Measurements from ENCODE around the gene FGF9.

FGF9 gene

DNA sequence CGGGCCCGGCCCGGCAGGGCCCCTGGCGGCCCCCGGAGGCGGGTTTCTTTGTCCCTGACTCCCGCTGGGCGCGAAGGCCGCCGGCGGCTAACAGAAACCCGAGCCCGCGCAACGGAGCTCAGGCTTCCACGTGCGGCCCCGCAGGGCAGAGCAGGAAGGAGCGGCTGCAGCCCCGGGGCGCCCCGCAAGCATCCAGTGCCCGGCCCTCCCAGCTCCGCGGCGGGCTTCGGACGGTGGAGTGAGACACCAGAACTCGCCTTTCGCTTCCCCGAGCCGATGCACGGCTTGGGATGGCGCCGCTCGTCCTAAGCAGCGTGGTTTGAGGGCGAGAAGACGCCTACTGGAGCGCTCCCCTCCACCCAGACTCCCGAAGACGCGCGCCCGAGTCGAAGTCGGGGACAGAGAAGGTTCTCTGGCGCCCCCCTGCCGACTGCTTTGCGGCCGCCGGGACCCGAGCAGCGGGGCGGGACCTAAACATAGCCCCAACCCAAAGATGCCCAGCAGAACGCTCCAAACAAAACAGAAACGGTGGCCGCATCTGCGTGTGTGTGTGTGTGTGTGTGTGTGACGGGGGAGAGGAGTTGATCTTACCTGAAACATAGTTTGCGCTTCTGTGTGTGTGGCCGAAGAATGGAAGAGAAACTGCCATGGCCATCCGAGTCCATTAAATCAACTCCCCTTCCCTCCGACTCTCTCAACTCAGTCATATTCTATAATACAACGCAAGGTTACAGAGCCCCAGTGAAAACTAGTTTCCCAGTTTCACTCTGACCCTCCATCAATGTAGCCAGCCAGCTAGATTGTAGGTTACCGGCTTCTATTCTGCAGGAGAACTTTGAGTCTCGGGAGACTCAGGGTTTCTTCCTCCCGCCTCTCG, 629 bp upstream of the FGF9 start:
- H3K9me3 Mint-ChIP-seq = no peaks in the 10 kb centered on the region
- peak; percentile 46 to 68 for DNase-seq (ENCODE audit: low spot score in 2 of 2)
- peak overlapping the region; percentile 88 for H3K4me3 Mint-ChIP-seq
- peak; percentile 35 for ATAC-seq (ENCODE audit: low read depth)
- H3K27ac Mint-ChIP-seq = no peak overlapping the region
- peaks cover 27% of the 10 kb centered on the region for H3K4me1 Mint-ChIP-seq
- no peaks in the 10 kb centered on the region for H3K36me3 Mint-ChIP-seq
- peaks cover 13% of the 10 kb centered on the region for H3K27me3 Mint-ChIP-seq

GRCh38 chr13:21671620-21672286, 880 bp downstream of the FGF9 start:
- ATAC-seq (ENCODE audit: low read depth) (no peak), DNase-seq (ENCODE audit: low spot score in 2 of 2) (no peak)
- Mint-ChIP-seq H3K4me1 (peaks cover 27% of the 10 kb centered on the region), H3K27me3 (peaks cover 16% of the 10 kb centered on the region), H3K27ac (peak overlapping the region; percentile 28), H3K9me3 (no peaks in the 10 kb centered on the region), H3K36me3 (no peaks in the 10 kb centered on the region), H3K4me3 (peak overlapping the region; percentile 88)

- Mint-ChIP-seq H3K4me1 (peaks cover 27% of the 10 kb centered on the region), H3K27me3 (peaks cover 16% of the 10 kb centered on the region), H3K27ac (no peak overlapping the region)
These were observed 1.4 kb downstream of the FGF9 start for GRCh38 chr13:21672287-21672680.

GRCh38 chr13:21672796-21673538, 2.1 kb downstream of the FGF9 start:
- Mint-ChIP-seq H3K4me1 (peaks cover 25% of the 10 kb centered on the region), H3K27me3 (peaks cover 16% of the 10 kb centered on the region), H3K4me3 (peak overlapping the region; percentile 85), H3K9me3 (no peaks in the 10 kb centered on the region), H3K27ac (peak overlapping the region; percentile 25), H3K36me3 (no peaks in the 10 kb centered on the region)
- ATAC-seq (ENCODE audit: low read depth) = no peak
- DNase-seq (ENCODE audit: low spot score in 2 of 2) = no peak

More at GRCh38 chr13:21672287-21672680, 1.4 kb downstream of the FGF9 start:
- no peaks in the 10 kb centered on the region for H3K9me3 Mint-ChIP-seq
- DNase-seq (ENCODE audit: low spot score in 2 of 2) (no peak), ATAC-seq (ENCODE audit: low read depth) (no peak)
- no peaks in the 10 kb centered on the region for H3K36me3 Mint-ChIP-seq
- peak overlapping the region; percentile 34 for H3K4me3 Mint-ChIP-seq

DNA sequence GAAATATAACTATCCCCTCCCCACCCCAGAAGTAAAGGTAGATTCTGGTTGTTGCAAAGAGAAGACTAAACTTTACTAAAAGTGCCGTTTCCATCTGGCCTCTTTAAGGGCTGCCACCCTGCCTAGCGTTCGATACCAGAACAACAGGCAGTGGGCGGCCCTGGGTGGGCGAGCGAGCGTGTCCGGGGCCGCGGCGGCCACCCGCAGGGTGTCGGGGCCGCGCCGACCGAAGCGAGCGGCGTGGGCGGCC, 2.6 kb downstream of the FGF9 start:
- DNase-seq (ENCODE audit: low spot score in 2 of 2) (no peak), ATAC-seq (ENCODE audit: low read depth) (peak; percentile 18)
- H3K27ac Mint-ChIP-seq = peak overlapping the region; percentile 25
- H3K9me3 Mint-ChIP-seq = no peaks in the 10 kb centered on the region
- H3K36me3 Mint-ChIP-seq = no peaks in the 10 kb centered on the region
- peaks cover 15% of the 10 kb centered on the region for H3K27me3 Mint-ChIP-seq
- H3K4me1 Mint-ChIP-seq = peaks cover 24% of the 10 kb centered on the region
- peak overlapping the region; percentile 85 for H3K4me3 Mint-ChIP-seq

DNA sequence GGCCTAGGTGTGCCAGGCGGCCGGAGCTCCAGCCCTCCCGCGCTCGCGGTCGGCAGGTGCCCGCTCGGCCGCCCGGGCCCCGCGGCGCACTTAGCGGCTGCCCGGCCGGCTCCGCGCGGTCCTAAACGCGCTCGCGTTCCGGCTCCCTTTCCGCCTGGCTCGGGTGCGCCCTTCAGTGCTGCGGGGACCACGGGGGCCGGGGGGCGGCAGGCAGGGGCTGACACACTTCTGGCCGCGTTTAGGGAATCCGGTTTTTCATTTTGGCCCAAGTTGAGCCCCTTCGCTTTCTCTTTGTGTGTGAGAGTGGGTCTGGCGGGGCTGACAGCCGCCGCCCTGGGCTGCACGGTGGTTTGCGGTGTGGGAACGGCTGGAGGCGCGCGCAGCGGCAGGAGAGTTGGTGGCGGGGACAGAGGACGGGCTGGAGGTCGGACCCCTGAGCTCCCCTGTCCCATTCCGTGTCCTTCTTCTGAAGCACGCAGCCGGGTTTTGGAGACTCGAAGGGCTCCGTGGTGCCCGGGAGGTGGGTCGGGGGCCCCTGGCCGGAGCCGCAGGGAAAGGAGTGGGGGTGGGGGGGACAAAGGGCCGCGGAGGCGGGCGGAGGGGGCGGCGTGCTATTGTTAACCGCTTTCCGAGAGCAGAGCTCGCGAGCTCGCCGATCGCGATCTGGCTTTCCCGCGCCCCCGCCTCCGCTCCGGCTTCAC, 3.1 kb downstream of the FGF9 start:
- H3K4me3 Mint-ChIP-seq = peak overlapping the region; percentile 81
- peaks cover 13% of the 10 kb centered on the region for H3K27me3 Mint-ChIP-seq
- peaks cover 20% of the 10 kb centered on the region for H3K4me1 Mint-ChIP-seq
- DNase-seq (ENCODE audit: low spot score in 2 of 2) (peak in 1 of 2 donors; percentile 64), ATAC-seq (ENCODE audit: low read depth) (peak; percentile 21)
- H3K36me3 Mint-ChIP-seq = no peaks in the 10 kb centered on the region
- no peaks in the 10 kb centered on the region for H3K9me3 Mint-ChIP-seq
- peak overlapping the region; percentile 57 for H3K27ac Mint-ChIP-seq

DNA sequence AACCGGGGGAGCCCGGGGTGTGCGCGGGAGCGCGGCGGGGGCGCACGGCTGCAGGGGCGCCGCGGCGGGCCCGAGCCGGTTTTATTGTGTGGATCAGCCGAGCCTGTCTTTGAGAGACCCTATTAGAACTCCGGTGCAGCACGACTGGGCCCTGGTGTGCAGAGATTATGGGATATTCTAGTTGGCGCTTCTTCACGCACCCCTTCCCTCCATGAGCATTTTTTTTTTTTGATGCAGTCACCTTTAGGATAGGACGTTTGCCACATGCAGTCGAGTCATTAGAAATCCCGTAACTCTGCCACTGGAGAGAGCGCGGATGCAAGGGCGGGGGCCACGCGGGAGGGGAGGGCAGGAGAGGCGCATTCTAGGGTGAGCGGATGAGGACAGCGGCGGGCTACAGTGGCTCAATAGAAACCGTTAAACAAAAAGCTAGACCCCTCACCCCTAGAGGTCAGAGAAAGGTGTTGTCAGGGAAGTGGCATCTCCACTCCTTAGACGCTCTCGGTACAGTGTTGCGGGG, 3.7 kb downstream of the FGF9 start:
- ATAC-seq (ENCODE audit: low read depth) (no peak), DNase-seq (ENCODE audit: low spot score in 2 of 2) (no peak)
- H3K4me1 Mint-ChIP-seq = peaks cover 16% of the 10 kb centered on the region
- H3K27me3 Mint-ChIP-seq = peaks cover 12% of the 10 kb centered on the region
- H3K27ac Mint-ChIP-seq = peak overlapping the region; percentile 57
- H3K36me3 Mint-ChIP-seq = no peaks in the 10 kb centered on the region
- no peaks in the 10 kb centered on the region for H3K9me3 Mint-ChIP-seq
- H3K4me3 Mint-ChIP-seq = peak overlapping the region; percentile 79

GRCh38 chr13:21675095-21675991, 4.5 kb downstream of the FGF9 start:
- DNase-seq (ENCODE audit: low spot score in 2 of 2) (no peak), ATAC-seq (ENCODE audit: low read depth) (no peak)
- no peaks in the 10 kb centered on the region for H3K9me3 Mint-ChIP-seq
- peaks cover 11% of the 10 kb centered on the region for H3K27me3 Mint-ChIP-seq
- peak overlapping the region; percentile 79 for H3K4me3 Mint-ChIP-seq
- peaks cover 15% of the 10 kb centered on the region for H3K4me1 Mint-ChIP-seq
- H3K27ac Mint-ChIP-seq = no peak overlapping the region
- no peaks in the 10 kb centered on the region for H3K36me3 Mint-ChIP-seq

DNA sequence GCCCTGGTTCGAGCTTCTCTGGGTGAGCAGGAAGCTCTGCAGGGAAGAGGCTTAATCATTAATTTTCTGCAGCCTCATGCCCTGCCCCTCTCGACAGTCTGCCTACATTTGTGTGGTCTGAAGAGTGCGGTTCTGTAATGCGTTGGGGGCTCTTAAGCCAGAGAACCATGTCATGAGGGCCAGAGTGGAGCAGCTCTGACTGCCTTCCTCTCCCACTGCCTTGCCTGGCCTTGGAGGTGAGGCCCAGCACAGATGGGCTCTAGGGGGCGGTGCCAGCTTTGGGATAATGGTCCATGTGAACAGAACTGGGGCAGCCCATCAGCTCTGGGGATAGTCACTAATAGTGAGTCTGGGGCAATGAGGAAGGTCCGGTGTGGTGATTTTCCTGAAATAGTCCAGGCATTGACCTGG, 5.7 kb downstream of the FGF9 start:
- DNase-seq (ENCODE audit: low spot score in 2 of 2) = no peak
- Mint-ChIP-seq H3K27me3 (peaks cover 11% of the 10 kb centered on the region), H3K4me1 (peaks cover 10% of the 10 kb centered on the region), H3K4me3 (no peak overlapping the region), H3K27ac (no peak overlapping the region), H3K9me3 (no peaks in the 10 kb centered on the region), H3K36me3 (no peaks in the 10 kb centered on the region)
- no peak for ATAC-seq (ENCODE audit: low read depth)

DNA sequence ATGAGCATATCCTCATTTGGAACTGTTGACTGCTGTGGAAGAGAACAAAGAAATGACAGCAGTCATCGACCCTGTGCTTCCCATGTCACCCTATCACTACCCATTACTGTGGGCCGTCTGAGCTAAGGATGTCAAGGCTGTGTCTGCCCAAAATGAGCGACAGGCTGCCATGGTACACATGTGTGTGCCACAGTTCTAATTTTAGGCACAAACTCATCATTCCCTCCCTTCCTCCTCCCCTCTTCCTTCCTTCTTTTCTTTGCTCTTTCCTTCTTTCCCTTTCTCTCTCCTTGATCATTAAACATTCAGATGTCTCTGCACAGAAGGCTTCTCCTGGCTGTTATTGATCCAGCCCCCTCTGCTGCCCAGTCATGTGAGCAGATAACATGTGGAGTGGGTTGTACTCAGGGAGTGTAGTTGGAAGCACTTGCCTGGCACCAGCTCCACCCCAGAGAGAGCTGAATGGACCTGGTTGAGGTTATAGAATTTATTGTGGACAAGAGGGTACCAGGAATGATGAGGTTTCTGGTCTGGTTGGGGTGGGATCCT, 6.3 kb downstream of the FGF9 start:
- ATAC-seq (ENCODE audit: low read depth) = no peak
- Mint-ChIP-seq H3K4me1 (peaks cover 9% of the 10 kb centered on the region), H3K4me3 (no peak overlapping the region), H3K27ac (no peak overlapping the region), H3K9me3 (no peaks in the 10 kb centered on the region), H3K36me3 (no peaks in the 10 kb centered on the region), H3K27me3 (peaks cover 11% of the 10 kb centered on the region)
- DNase-seq (ENCODE audit: low spot score in 2 of 2) = no peak

DNA sequence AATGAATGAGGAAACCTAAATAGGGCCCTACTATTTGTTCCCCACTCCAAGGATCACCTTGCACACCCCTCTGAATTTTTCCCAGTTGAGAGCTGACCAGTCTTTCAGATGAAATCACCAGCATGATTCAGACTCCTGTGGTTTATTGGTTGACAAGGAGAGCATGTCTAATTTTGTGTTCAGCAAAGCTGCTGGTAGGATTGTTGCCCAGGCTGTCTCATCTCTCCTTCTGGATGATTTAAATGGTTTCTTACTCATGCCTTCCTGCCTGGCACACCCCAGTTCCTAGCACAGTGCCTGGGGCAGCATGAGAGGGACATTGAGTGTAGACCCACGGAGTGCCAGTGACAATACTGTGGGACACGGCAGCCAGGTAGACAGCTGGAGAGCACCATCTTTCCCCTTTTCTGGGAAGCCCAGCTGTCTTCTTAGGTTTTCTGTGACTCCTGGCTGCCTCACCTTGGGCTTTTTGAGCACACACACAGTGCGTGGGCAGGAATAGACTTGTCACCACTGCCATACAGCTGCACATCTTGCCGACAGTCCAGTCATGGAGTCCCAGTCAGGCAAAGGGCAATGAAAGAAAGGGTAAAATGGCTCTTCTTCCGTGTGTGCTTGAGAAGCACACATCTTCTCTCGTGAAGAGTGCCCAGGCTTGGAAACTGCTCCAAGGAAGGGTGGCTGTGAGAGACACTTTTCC, 12.3 kb downstream of the FGF9 start:
- no peak overlapping the region for H3K4me3 Mint-ChIP-seq
- H3K4me1 Mint-ChIP-seq = no peaks in the 10 kb centered on the region
- ATAC-seq (ENCODE audit: low read depth) = no peak
- no peak for DNase-seq (ENCODE audit: low spot score in 2 of 2)
- H3K36me3 Mint-ChIP-seq = no peaks in the 10 kb centered on the region
- no peak overlapping the region for H3K27ac Mint-ChIP-seq
- H3K9me3 Mint-ChIP-seq = no peaks in the 10 kb centered on the region
- peaks cover 2% of the 10 kb centered on the region for H3K27me3 Mint-ChIP-seq

- no peaks in the 10 kb centered on the region for H3K9me3 Mint-ChIP-seq
- no peaks in the 10 kb centered on the region for H3K36me3 Mint-ChIP-seq
- H3K4me3 Mint-ChIP-seq = no peak overlapping the region
- DNase-seq (ENCODE audit: low spot score in 2 of 2) = no peak
- H3K27me3 Mint-ChIP-seq = peaks cover 2% of the 10 kb centered on the region
- no peak for ATAC-seq (ENCODE audit: low read depth)
- H3K4me1 Mint-ChIP-seq = no peaks in the 10 kb centered on the region
- H3K27ac Mint-ChIP-seq = no peak overlapping the region
These were observed 13.7 kb downstream of the FGF9 start for GRCh38 chr13:21684576-21684975.
